ENCODE results near the gene BTBD9.

GRCh38 chr6:38370653-38371601, 268.8 kb downstream of the BTBD9 start:
- TF ChIP-seq CTCF (IDR thresholded peaks at IDR 0.05): no peak
- no peak for TF ChIP-seq POLR2A (IDR thresholded peaks at IDR 0.05)
